H1 (cell line): Measurements from ENCODE around the gene ZNF581.

Source experiments
- CEBPB ChIP-seq: IDR thresholded peaks from 2 replicates; pipeline ENCODE4 v1.6.1; 2012; ENCODE audit warnings: low read depth, low read length
- CHD2 ChIP-seq: IDR thresholded peaks from 2 replicates; pipeline ENCODE4 v1.6.1; 2012; ENCODE audit warnings: low read length, improper control_type of control experiment
- CTCF ChIP-seq, 3 experiments: IDR thresholded peaks; 1 replicate in 2 of 3; 2 replicates in 1 of 3; pipeline versions ENCODE4 v1.5.1 to v1.6.1; 2011; ENCODE audit warnings: low read length in 3 of 3, mild to moderate bottlenecking in 3 of 3, inconsistent platforms in 2 of 3, low read depth in 1 of 3, moderate library complexity in 1 of 3; ENCODE audit not compliant: insufficient read depth in 1 of 3; ENCODE audit errors: control extremely low read depth in 1 of 3
- HDAC6 ChIP-seq: IDR thresholded peaks from one replicate; pipeline ENCODE4 v1.7.1; 2012; ENCODE audit warnings: low read depth, mild to moderate bottlenecking, inconsistent platforms, low read length, moderate library complexity
- KDM1A ChIP-seq: fragments of 200-600, 300-600 bp; sonication (generic); IDR thresholded peaks from 2 replicates; pipeline ENCODE4 v1.7.1; 2016; ENCODE audit warnings: mild to moderate bottlenecking, low read length, borderline replicate concordance
- MAFK ChIP-seq: IDR thresholded peaks from 2 replicates; pipeline ENCODE4 v1.6.1; 2012; ENCODE audit warnings: low read depth, mild to moderate bottlenecking, improper control_type of control experiment, low read length
- POLR2A ChIP-seq, 2 experiments: IDR thresholded peaks; 1 replicate in 1 of 2; 2 replicates in 1 of 2; pipeline ENCODE4 v1.6.1; 2011; ENCODE audit warnings: low read depth in 2 of 2, low read length in 2 of 2, mild to moderate bottlenecking in 2 of 2; ENCODE audit errors: control extremely low read depth in 1 of 2
- POLR2AphosphoS5 ChIP-seq: IDR thresholded peaks from 2 replicates; pipeline ENCODE4 v1.6.1; 2011; ENCODE audit warnings: low read depth, low read length
- RAD21 ChIP-seq, 2 experiments: IDR thresholded peaks in 1 of 2; conservative IDR thresholded peaks in 1 of 2; 2 replicates each; pipeline ENCODE4 v1.6.1; 2011; ENCODE audit warnings: low read depth in 2 of 2, low read length in 2 of 2, improper control_type of control experiment in 1 of 2, inconsistent platforms in 1 of 2, mild to moderate bottlenecking in 1 of 2, moderate library complexity in 1 of 2
- RFX5 ChIP-seq: IDR thresholded peaks from 2 replicates; pipeline ENCODE4 v1.6.1; 2011; ENCODE audit warnings: low read depth, low read length, improper control_type of control experiment, borderline replicate concordance
- TAF1 ChIP-seq: IDR thresholded peaks from 2 replicates; pipeline ENCODE4 v1.6.1; 2011; ENCODE audit warnings: mild to moderate bottlenecking, low read depth, low read length
- USF2 ChIP-seq: IDR thresholded peaks from 2 replicates; pipeline ENCODE4 v1.6.1; 2011; ENCODE audit warnings: low read length, improper control_type of control experiment
- ZNF274 ChIP-seq: IDR thresholded peaks from 2 replicates; pipeline ENCODE4 v1.7.0; 2012; ENCODE audit warnings: low read length, borderline replicate concordance; ENCODE audit errors: extremely low read depth

DNA sequence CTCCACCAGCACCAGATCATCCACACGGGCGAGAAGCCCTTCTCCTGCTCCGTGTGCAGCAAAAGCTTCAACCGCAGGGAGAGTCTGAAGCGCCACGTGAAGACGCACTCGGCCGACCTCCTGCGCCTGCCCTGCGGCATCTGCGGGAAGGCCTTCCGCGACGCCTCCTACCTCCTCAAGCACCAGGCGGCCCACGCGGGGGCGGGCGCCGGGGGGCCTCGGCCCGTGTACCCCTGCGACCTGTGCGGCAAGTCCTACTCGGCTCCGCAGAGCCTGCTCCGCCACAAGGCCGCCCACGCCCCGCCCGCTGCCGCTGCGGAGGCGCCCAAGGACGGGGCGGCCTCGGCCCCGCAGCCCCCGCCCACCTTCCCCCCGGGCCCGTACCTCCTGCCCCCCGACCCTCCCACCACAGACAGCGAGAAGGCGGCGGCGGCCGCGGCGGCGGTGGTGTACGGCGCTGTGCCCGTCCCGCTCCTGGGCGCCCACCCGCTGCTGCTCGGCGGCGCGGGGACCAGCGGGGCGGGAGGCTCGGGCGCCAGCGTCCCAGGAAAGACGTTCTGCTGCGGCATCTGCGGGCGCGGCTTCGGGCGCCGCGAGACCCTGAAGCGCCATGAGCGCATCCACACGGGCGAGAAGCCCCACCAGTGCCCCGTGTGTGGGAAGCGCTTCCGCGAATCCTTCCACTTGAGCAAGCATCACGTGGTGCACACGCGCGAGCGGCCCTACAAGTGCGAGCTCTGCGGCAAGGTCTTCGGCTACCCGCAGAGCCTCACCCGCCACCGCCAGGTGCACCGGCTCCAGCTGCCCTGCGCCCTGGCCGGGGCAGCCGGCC, 28.5 kb upstream of the ZNF581 start:
- TF ChIP-seq TAF1 (no peak), HDAC6 (no peak), CEBPB (no peak), RFX5 (no peak), KDM1A (no peak), POLR2AphosphoS5 (no peak), ZNF274 (no peak), CTCF (IDR thresholded peaks at IDR 0.05; ENCODE audit: control extremely low read depth in 1 of 3, insufficient read depth in 1 of 3, low read depth in 1 of 3, low read length in 3 of 3) (no peak), POLR2A (IDR thresholded peaks at IDR 0.05; ENCODE audit: control extremely low read depth in 1 of 2, low read depth in 2 of 2, low read length in 2 of 2) (no peak), RAD21 (IDR thresholded peaks at IDR 0.05 in 1 of 2, conservative IDR thresholded peaks at IDR 0.05 in 1 of 2; ENCODE audit: low read depth in 2 of 2, low read length in 2 of 2) (no peak), MAFK (no peak), CHD2 (no peak), USF2 (no peak)
